WTC11 (cell line): ENCODE data around the gene JAKMIP1. TPM values are rescaled to one million over a fixed set of nuclear protein-coding genes. Genes with fewer than 3 reads are reported as not detected.

Source experiments
- ATAC-seq: fragments of 200-7000 bp; cut with Tn5 transposase; 2 replicates; pipeline ENCODE4 v1.10.0; 2021; ENCODE audit warnings: mild to moderate bottlenecking, moderate library complexity
- CTCF ChIA-PET: fragments of 300-600 bp; sonication (Branson Sonifier 250); formaldehyde crosslinking; loops from one replicate; lab custom pipeline; 2021; ENCODE audit warnings: antibody characterized with exemption; lab: Charles Lee
- POLR2A ChIA-PET: fragments of 350-600 bp; sonication (Branson Sonifier 250); formaldehyde crosslinking; loops from one replicate; lab custom pipeline; 2021; ENCODE audit warnings: antibody characterized with exemption; lab: Charles Lee
- DNase-seq: peaks from one replicate; pipeline ENCODE4 v3.0.0; 2021; ENCODE audit warnings: low spot score
- H3K27ac Mint-ChIP-seq: 2 replicates; pipeline ENCODE4 v1.8.0; 2021; ENCODE audit warnings: mixed read lengths
- H3K27me3 Mint-ChIP-seq: 2 replicates; pipeline ENCODE4 v1.8.0; 2021; ENCODE audit warnings: low read depth, mild to moderate bottlenecking, moderate library complexity, mixed read lengths
- H3K36me3 Mint-ChIP-seq: 2 replicates; pipeline ENCODE4 v1.8.0; 2021; ENCODE audit warnings: mixed read lengths
- H3K4me1 Mint-ChIP-seq: 2 replicates; pipeline ENCODE4 v1.8.0; 2022; ENCODE audit warnings: mixed read lengths
- H3K4me3 Mint-ChIP-seq: 2 replicates; pipeline ENCODE4 v1.8.0; 2021; ENCODE audit warnings: mild to moderate bottlenecking, moderate library complexity, mixed read lengths
- H3K9me3 Mint-ChIP-seq: 2 replicates; pipeline ENCODE4 v1.8.0; 2021; ENCODE audit warnings: mixed read lengths
- ATF1 ChIP-seq: sonication (generic); formaldehyde crosslinking; IDR thresholded peaks from 2 replicates; pipeline ENCODE4 v1.8.1; 2023; ENCODE audit warnings: mild to moderate bottlenecking, moderate library complexity, missing genetic modification reagents
- ATF2 ChIP-seq: sonication (generic); formaldehyde crosslinking; IDR thresholded peaks from 2 replicates; pipeline ENCODE4 v1.8.1; 2022; ENCODE audit warnings: low read depth, missing genetic modification reagents, borderline replicate concordance
- ATF3 ChIP-seq: sonication (generic); formaldehyde crosslinking; conservative IDR thresholded peaks from 2 replicates; pipeline ENCODE4 v1.8.1; 2022; ENCODE audit warnings: mild to moderate bottlenecking, missing genetic modification reagents
- CREB1 ChIP-seq: sonication (generic); formaldehyde crosslinking; IDR thresholded peaks from 2 replicates; pipeline ENCODE4 v1.8.0; 2023; ENCODE audit warnings: mild to moderate bottlenecking, missing genetic modification reagents
- E2F1 ChIP-seq: sonication (generic); formaldehyde crosslinking; IDR thresholded peaks from 2 replicates; pipeline ENCODE4 v1.8.0; 2022; ENCODE audit warnings: mild to moderate bottlenecking, missing genetic modification reagents
- ELF4 ChIP-seq: sonication (generic); formaldehyde crosslinking; IDR thresholded peaks from 2 replicates; pipeline ENCODE4 v1.8.1; 2022; ENCODE audit warnings: low read depth, mild to moderate bottlenecking, moderate library complexity, missing genetic modification reagents
- EMX1 ChIP-seq: fragments of 250-450 bp; sonication (Bioruptor Pico); IDR thresholded peaks from 2 replicates; pipeline ENCODE4 v1.8.0; 2021; ENCODE audit warnings: mild to moderate bottlenecking
- FOXJ3 ChIP-seq: sonication (generic); formaldehyde crosslinking; IDR thresholded peaks from 2 replicates; pipeline ENCODE4 v1.9.0; 2021; ENCODE audit warnings: missing genetic modification reagents, mild to moderate bottlenecking, borderline replicate concordance
- FOXP4 ChIP-seq: sonication (generic); formaldehyde crosslinking; IDR thresholded peaks from 2 replicates; pipeline ENCODE4 v1.8.0; 2022; ENCODE audit warnings: mild to moderate bottlenecking, missing genetic modification reagents
- GABPB1 ChIP-seq: sonication (generic); formaldehyde crosslinking; IDR thresholded peaks from 2 replicates; pipeline ENCODE4 v1.8.1; 2023; ENCODE audit warnings: mild to moderate bottlenecking, missing genetic modification reagents
- GRHL2 ChIP-seq: fragments of 250-450 bp; sonication (Bioruptor Pico); IDR thresholded peaks from 2 replicates; pipeline ENCODE4 v1.8.0; 2022; ENCODE audit warnings: mild to moderate bottlenecking, moderate library complexity; ENCODE audit not compliant: insufficient replicate concordance, severe bottlenecking
- HMGA2 ChIP-seq: fragments of 250-450 bp; sonication (Bioruptor Pico); IDR thresholded peaks from 2 replicates; pipeline ENCODE4 v1.4.0; 2021; ENCODE audit warnings: mild to moderate bottlenecking, moderate library complexity
- JUN ChIP-seq: sonication (generic); formaldehyde crosslinking; IDR thresholded peaks from 2 replicates; pipeline ENCODE4 v1.8.0; 2023; ENCODE audit warnings: mild to moderate bottlenecking, missing genetic modification reagents
- KAT7 ChIP-seq: sonication (generic); formaldehyde crosslinking; IDR thresholded peaks from 2 replicates; pipeline ENCODE4 v1.8.1; 2023; ENCODE audit warnings: missing genetic modification reagents, mild to moderate bottlenecking, borderline replicate concordance
- MAX ChIP-seq: sonication (generic); formaldehyde crosslinking; IDR thresholded peaks from 2 replicates; pipeline ENCODE4 v1.8.0; 2022; ENCODE audit warnings: mild to moderate bottlenecking, missing genetic modification reagents
- NR1H2 ChIP-seq: sonication (generic); formaldehyde crosslinking; IDR thresholded peaks from 2 replicates; pipeline ENCODE4 v1.9.0; 2021; ENCODE audit warnings: mild to moderate bottlenecking, moderate library complexity, missing genetic modification reagents
- RORB ChIP-seq: fragments of 250-450 bp; sonication (Bioruptor Pico); IDR thresholded peaks from 2 replicates; pipeline ENCODE4 v1.9.0; 2021; ENCODE audit warnings: mild to moderate bottlenecking
- SMAD3 ChIP-seq: sonication (generic); formaldehyde crosslinking; IDR thresholded peaks from 2 replicates; pipeline ENCODE4 v1.8.0; 2022; ENCODE audit warnings: missing genetic modification reagents, mild to moderate bottlenecking, borderline replicate concordance
- TEAD4 ChIP-seq: sonication (generic); formaldehyde crosslinking; IDR thresholded peaks from 2 replicates; pipeline ENCODE4 v1.8.0; 2022; ENCODE audit warnings: mild to moderate bottlenecking, missing genetic modification reagents
- USF2 ChIP-seq: sonication (generic); formaldehyde crosslinking; IDR thresholded peaks from 2 replicates; pipeline ENCODE4 v1.8.1; 2023; ENCODE audit warnings: mild to moderate bottlenecking, missing genetic modification reagents, moderate library complexity
- ZBTB43 ChIP-seq: sonication (generic); formaldehyde crosslinking; IDR thresholded peaks from 2 replicates; pipeline ENCODE4 v1.8.1; 2023; ENCODE audit warnings: mild to moderate bottlenecking, missing genetic modification reagents
- ZMAT4 ChIP-seq: fragments of 250-450 bp; sonication (Bioruptor Pico); IDR thresholded peaks from 2 replicates; pipeline ENCODE4 v1.9.0; 2021; ENCODE audit warnings: mild to moderate bottlenecking
- ZNF512 ChIP-seq: sonication (generic); formaldehyde crosslinking; IDR thresholded peaks from 2 replicates; pipeline ENCODE4 v1.8.1; 2022; ENCODE audit warnings: missing genetic modification reagents, borderline replicate concordance
- total RNA-seq: library from RNA; stranded (reverse); gene quantifications from 3 replicates; pipeline ENCODE4 v1.2.3, GENCODE V29; 2021

The JAKMIP1 gene
- total RNA-seq, 1 experiment from 2014 or later, result 4.0 TPM

- Mint-ChIP-seq H3K4me3 (no peak overlapping the region), H3K36me3 (peaks cover 3% of the 10 kb centered on the region; the same call in 1 of the 2 replicates), H3K4me1 (peaks cover 4% of the 10 kb centered on the region), H3K9me3 (peaks cover 8% of the 10 kb centered on the region), H3K27me3 (peaks cover 36% of the 10 kb centered on the region), H3K27ac (no peak overlapping the region)
- ATAC-seq (no peak), DNase-seq (no peak)
- TF ChIP-seq RORB (CRISPR knock-in tag) (no peak), ATF2 (no peak), E2F1 (CRISPR knock-in tag) (no peak), ATF3 (no peak), FOXJ3 (CRISPR knock-in tag) (no peak), HMGA2 (no peak), KAT7 (CRISPR knock-in tag) (no peak)
- ChIA-PET CTCF (interaction anchor here (1.6 kb wide), 1 partner anchor 123 kb away, joined by 5 read pairs; no protein-coding TSS in a partner anchor), POLR2A (no interaction called here)
Measured at GRCh38 chr4:6204871-6205566, 4.7 kb upstream of the JAKMIP1 start.

- ATAC-seq (no peak), DNase-seq (no peak)
- H3K27me3 Mint-ChIP-seq, result peaks cover 36% of the 10 kb centered on the region
- ChIA-PET CTCF (interaction anchor here (1.6 kb wide), 1 partner anchor 124 kb away, joined by 5 read pairs; no protein-coding TSS in a partner anchor), POLR2A (no interaction called here)
- no peak overlapping the region for H3K27ac Mint-ChIP-seq
- H3K36me3 Mint-ChIP-seq, result peaks cover 3% of the 10 kb centered on the region; the same call in 1 of the 2 replicates
- peaks cover 8% of the 10 kb centered on the region for H3K9me3 Mint-ChIP-seq
- H3K4me3 Mint-ChIP-seq, result no peak overlapping the region
- peaks cover 4% of the 10 kb centered on the region for H3K4me1 Mint-ChIP-seq
- TF ChIP-seq ZBTB43 (CRISPR knock-in tag) (no peak), SMAD3 (no peak), GRHL2 (CRISPR knock-in tag) (no peak), TEAD4 (CRISPR knock-in tag) (no peak), JUN (no peak), E2F1 (CRISPR knock-in tag) (no peak), FOXP4 (no peak), NR1H2 (no peak), EMX1 (CRISPR knock-in tag) (no peak), USF2 (no peak), MAX (CRISPR knock-in tag) (no peak), ZMAT4 (CRISPR knock-in tag) (no peak), ATF1 (no peak), ZNF512 (CRISPR knock-in tag) (no peak), ELF4 (CRISPR knock-in tag) (no peak), CREB1 (CRISPR knock-in tag) (no peak), GABPB1 (no peak)
Measured at GRCh38 chr4:6204098-6204497, 3.7 kb upstream of the JAKMIP1 start.
